HFF-Myc (cell line): ENCODE measurements around the gene ARHGAP27.
"Not testable (repeated sequence)": the region's sequence is repeated elsewhere in the genome, so short reads cannot be mapped to it uniquely, and the experiment has no call there.

Source experiments
- DNase-seq: peaks from one replicate; pipeline ENCODE4 v3.0.0-alpha.2; 2011; ENCODE audit warnings: low read depth; ENCODE audit errors: extremely low read depth
- H3K4me3 ChIP-seq: replicated peaks from 2 replicates; pipeline ENCODE4 v1.5.1; 2011; ENCODE audit warnings: low read depth, mild to moderate bottlenecking, control low read depth, low read length
- TF ChIP-seq, protein P1 (sequence below): IDR thresholded peaks from 2 replicates; pipeline ENCODE4 v1.5.1; 2012; ENCODE audit warnings: mild to moderate bottlenecking, low read depth, low read length, control low read depth; ENCODE audit errors: missing control alignments

Gene ARHGAP27

DNA sequence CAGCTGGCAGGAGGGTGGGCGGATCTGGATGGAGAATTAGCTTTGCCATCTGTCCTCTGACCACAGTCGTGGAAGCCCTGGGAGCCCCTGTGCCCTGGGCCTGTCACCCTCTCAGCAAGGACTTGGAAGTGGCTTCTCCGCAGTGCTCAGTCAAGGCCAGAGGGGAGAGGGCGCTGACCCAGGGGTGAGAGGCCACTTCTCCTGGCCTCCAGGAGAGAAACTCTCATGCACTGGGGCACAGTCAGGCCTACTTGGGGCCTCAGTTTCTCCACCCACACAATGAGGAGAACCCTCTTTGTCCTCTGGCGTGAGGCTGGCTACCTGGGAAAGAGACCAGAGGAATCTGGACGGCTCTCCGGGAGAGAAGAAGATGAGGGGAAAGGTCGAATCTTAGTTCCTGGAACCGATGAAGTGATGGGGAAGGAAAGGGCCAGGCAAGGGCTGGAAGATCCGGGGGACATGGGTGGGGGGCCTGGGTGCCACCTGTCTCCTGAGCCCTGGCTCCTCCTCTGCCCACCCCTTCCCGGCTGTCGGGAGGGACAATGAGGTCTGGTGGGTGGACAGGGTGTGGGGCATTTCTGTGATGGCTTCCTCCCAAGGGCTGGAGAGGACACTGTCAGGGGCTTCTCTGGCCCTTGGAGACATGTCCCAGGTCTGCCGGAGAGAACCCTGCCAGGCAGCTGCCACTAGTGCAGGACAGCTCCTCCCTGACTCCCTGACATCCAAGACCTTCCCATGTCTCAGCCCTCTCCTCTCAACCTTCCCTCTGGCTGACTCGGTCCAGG lies 9.0 kb upstream of the ARHGAP27 start:
- H3K4me3 ChIP-seq, result no peak overlapping the region
- DNase-seq, result no peak
- TF ChIP-seq, protein P1, sequence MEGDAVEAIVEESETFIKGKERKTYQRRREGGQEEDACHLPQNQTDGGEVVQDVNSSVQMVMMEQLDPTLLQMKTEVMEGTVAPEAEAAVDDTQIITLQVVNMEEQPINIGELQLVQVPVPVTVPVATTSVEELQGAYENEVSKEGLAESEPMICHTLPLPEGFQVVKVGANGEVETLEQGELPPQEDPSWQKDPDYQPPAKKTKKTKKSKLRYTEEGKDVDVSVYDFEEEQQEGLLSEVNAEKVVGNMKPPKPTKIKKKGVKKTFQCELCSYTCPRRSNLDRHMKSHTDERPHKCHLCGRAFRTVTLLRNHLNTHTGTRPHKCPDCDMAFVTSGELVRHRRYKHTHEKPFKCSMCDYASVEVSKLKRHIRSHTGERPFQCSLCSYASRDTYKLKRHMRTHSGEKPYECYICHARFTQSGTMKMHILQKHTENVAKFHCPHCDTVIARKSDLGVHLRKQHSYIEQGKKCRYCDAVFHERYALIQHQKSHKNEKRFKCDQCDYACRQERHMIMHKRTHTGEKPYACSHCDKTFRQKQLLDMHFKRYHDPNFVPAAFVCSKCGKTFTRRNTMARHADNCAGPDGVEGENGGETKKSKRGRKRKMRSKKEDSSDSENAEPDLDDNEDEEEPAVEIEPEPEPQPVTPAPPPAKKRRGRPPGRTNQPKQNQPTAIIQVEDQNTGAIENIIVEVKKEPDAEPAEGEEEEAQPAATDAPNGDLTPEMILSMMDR, result no peak

DNA sequence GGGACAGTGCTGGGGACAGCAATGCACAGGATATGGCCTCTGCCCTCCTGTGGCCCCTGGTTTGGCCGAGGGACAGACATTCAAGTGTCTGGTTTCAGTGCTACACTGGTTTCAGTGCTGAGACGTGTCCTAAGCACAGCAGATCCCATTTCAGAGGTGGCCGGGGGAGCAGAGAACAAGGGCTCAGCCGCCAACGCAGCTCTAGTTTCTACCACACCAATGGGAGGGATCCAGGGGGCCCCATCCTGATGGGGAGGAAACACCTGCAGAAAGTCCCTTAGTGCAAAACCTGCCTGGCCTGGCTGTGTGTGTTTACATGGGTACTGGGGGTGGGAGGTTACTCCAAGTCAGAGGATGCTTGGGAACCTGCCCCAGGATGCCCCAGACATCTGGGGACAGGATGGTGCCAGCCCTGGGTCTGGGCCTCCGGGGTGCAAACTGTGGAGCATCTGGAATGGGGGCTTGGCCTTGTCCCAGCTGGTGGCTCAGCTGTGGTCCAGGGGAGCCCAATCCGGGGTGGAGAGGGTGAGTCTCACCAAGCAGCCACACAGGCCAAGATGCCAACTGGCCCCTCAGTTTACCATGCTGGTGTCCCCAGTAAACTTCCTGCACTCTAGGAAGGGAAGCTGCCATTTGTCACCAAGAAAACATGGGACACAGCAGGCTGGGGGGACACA lies 8.3 kb upstream of the ARHGAP27 start:
- not testable (repeated sequence) for H3K4me3 ChIP-seq, DNase-seq

DNA sequence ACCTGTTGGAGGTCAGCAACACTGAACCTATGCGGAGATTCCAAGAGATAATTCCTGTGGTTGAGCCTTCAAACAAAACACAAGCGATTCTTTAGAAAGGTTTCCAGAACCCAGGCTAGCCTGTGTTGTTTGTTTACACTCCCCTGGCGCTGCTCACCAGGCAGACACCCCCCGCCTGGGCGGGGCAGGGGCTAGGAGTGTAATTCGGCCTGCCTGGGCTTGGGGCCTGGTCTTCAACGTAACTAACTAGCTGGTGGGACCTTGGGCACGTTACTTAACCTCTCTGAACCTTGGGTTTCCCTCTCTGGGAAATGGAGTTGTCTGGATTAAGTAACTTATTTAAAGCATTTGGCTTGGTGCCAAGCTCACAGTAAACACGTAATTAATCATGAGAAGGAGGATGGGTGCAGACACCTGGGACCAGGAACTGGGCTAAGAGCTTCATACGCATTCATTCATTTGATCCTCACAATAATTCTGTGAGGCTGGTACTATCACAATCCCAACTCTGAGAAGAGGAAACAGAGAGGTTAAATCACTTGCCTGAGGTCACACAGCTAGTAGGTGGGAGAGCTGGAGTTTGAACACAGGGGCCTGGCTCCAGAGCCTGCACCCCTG lies 7.6 kb upstream of the ARHGAP27 start:
- no peak overlapping the region for H3K4me3 ChIP-seq
- DNase-seq, result no peak
- TF ChIP-seq, protein P1, result no peak

DNA sequence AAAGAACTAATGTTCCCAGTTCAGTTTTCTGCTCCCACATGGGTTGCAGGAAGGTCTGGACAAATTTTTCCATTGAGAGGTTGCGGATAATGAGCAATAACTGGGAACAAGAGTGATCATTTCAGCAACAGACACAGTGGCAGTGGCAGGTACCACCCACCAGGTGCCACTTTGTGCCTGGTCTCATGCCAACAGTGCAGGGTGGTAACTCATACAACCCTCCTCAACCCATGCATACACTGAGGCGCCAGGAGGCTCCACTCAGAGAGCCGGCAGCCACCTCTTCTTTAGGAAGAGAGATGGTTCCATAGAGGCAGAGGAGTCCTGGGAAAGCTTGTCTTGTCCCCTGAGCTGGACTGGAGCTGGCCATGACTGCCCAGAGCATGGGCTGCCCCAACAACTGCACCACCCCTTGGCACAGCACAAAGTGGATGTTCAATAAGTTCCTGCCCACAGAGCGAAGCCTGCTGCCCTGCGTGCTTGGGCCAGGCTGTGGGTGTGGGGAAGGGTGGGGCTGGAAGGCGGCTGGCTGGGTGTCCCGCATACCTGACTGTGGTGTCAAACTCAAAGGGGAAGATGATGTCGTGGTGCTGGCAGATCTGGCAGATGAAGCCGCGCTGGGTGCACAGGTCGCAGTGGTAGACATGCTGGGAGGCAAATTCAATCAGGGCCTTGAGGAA lies 6.4 kb upstream of the ARHGAP27 start:
- TF ChIP-seq, protein P1, result no peak
- no peak for DNase-seq
- H3K4me3 ChIP-seq, result no peak overlapping the region

DNA sequence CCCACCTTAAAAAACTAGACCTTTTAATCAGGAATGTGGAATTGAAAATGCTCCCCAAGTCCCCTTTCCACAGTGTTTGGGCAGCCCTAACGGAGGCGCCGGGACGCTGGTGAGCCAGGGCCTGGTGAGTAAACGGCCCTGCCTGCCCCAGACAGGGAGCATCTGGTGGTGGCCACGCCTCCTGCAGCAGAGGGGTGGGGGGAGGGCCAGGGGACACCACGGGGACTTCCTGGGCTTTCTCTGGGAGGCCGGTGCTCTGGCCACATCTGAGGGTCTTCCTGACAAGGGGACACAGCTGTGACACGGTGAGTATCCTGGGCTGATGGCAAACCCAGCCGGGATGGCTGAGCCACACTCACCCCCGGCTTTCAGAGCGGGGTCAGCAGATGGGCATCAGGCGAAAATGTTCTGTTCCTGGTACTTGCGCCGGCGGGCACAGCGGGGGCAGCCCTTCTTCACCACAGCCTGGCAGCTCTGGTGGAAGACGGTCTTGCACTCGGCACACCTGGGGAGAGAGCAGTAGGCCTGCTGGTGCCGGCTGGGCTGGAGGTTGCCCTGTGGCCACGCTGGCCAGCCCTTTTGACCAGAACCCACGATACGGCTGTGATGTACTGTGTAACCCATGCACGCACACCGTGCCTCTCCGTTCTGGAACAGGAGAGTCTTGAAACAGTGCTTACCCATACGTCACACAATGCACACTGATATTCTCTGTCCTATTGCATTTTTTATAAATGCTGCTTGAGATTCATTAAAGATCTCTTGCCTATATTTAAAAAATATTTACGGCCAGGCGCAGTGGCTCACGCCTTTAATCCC lies 5.0 kb upstream of the ARHGAP27 start:
- TF ChIP-seq, protein P1, result no peak
- no peak overlapping the region for H3K4me3 ChIP-seq
- no peak for DNase-seq

DNA sequence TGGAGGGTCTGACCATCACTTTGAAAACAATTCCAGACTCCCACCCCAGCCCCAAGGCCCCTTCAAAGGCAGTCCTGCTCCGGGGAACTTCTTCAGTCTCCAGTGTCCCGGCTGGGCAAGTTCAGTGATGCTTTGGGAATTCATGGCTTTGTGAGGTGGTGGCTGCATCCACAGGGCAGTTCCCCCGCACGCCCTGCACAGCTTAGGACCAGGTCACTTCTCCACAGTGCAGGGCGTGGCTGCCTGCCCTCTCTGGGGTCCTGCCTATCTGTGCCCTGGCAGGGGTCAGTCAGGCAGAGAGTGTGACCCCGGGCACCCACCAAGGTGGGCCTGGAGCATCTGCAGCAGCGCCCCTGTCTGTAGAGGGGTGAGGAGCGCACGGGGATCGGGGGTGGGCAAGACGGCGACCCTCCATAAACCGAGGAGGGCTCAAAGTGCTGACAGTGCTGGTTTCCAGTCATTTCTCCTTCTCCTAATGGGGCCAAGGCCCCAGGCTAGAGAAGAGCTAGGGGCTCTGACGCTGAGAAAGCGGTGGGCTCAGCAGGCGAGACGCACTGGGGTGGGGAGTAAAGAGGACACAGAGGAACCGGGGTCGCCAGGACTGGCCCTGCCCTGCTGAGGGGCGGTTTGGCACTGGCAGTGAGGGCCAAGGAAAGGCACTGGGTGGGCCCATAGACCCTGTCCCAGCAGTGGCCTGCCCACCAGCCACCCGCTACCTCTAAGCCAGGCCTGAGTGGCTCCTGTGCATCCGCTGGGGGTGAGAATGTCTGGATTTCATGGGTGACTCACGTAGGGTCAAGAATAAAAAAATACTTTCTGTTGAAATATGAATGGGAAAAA lies 4.2 kb upstream of the ARHGAP27 start:
- TF ChIP-seq, protein P1, result no peak
- no peak overlapping the region for H3K4me3 ChIP-seq
- DNase-seq, result no peak
